Brain pericyte (primary cell): ENCODE data around the gene EEFSEC.

ENCODE experiments used
- DNase-seq: peaks from one replicate; pipeline ENCODE4 v3.0.0-alpha.2; 2012; ENCODE audit warnings: low read depth, low spot score

The EEFSEC gene

DNA sequence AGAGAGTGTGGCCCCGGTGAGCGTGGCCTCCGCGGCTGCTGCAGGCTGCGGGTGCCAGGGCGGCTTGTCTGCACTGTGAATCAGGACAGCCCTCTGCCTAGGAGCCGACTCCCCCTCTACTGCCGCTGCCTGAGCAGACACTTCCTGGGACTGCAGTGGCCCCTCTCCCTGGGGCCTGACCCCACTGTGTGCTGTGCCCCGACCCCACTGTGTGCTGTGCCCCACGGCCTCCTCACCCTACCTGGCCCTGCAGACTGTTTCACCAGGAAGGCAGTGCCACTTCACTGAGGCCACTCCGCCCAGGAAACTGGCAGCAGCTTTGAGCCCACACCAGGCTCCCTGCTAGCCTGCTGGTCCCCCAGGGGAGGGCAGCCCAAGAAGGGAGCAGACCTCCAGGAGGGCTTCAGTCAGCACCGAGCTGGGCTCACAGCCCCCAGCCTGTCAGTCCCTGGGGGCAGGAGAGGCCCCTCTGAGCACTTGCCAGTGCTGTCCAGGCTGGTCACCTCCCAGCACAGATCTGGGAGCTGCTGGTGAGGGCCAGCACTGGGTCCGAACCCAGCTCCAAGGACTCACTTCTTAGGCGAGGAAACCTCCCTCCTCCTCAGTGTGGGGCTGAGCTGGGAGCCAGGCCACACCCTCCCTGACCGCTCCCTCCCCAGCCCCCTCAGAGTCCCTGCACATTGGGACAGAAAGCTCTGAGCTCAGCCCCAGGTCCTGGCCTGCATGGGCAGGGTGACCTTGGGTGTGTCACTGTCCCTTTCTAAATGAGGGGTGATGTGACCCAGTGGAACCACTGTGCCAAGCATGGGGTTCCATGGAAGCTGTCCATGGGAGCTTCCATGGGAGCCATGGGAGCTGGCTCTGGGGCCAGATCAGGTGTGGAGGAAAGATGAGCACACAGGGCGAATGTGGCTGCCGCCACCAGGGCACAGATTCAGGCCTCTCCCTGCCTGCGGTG, 256.6 kb downstream of the EEFSEC start:
- no peak for DNase-seq

DNA sequence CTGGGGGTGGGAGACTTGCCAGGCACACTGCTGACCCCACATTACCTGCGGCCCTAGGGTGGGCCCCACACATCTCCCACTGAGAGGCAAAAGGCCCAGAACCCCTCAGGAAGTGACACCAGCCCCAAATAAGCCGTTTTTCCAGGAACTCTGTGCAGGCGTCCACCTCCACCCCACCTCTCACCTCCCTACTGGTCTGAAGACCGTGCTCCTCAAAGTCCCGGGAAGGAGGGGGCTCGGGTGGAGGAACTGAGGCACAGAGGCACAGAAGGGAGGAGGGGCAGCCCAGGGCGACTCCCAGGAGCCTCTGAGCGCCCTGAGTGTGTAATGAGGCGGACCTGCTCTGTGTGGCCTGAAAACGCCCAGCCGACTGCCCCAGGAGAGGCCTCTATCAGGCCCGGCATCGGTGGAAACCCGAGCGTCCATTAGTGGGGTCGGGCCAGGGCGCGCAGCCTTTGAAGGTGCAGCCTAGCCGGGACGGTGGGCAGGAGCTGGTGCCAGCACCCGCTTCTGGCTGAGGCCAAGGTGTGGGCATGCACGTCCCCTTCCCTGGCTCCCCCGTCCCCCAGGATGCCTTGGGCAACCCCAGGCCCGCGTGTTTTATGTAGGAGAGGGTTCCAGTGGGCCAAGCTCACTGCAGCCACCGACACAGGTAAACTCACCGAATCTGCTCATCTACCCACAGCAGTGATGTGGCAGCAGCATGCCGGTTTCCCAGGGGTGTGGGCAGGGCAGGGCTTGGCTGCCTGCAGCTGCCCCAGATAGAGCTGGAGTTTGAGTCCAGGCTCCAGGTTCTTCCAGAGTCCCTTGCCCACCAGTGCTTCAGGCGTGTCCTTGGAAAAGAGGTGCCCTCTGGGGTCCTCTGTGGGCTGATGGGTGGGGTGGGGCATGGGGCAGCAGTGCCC, 257.6 kb downstream of the EEFSEC start:
- DNase-seq = no peak

DNA sequence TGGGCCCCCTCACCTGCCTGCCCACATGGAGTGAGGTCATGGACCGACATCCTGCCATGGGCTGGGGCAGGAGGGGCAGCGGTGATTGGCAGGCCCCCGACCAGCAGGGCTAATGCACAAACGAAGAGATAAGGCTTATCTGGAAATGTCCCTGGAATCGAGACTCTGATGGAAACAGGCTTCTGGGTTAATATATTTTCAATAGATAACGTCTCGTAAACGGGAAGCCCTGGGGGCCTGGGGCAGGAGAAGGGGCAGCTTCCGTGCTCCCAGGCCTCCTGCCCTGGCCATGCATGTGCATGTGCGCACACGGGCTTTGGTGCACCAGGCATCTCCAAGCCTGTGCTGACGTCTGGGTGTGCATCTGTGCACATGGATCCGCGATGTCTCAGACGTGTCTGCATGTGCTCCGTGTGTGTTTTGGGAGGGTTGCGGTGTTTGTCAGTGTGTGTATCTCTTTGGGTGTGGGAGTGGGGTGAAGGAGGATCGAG, 258.3 kb downstream of the EEFSEC start:
- DNase-seq = no peak

DNA sequence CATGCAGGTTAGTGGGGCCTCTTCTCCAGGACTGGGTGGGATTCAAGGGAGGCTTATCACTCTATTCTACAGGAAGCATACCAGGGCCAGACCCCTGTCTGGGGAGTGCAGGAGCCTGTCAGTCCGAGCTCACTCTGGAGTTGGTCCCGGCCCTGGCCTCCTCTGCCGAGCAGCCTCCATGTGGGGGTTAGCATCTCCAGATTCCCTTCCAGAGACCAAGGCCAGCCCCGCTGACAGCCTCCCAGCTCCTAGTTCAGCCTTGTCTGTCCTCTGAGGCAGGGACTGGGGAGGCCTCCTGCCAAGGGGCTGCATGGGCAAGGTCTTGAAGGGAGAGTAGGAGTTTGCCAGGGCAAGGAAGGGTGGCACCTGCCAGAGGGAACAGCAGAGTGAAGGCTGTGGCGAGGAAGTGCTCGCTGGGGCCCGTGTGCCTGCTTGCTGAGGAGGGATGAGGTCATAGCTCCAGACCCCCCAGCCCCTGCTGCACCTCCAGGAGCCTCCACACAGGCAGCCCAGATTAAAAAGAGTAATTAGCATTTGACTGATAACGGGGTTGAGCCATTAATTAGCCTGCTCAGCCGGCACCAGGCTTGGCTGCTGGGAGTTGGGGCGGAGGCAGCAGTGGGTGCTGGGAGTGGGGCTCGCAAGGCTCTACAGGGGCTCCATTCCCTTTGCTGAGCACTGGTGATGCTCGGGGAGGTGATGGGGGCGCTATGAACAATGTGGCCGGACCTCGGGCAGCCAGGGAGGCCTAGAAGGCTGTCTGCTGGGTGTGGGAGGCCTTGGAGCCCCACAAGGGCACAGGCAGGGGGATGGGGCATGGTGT, 259.1 kb downstream of the EEFSEC start:
- no peak for DNase-seq

DNA sequence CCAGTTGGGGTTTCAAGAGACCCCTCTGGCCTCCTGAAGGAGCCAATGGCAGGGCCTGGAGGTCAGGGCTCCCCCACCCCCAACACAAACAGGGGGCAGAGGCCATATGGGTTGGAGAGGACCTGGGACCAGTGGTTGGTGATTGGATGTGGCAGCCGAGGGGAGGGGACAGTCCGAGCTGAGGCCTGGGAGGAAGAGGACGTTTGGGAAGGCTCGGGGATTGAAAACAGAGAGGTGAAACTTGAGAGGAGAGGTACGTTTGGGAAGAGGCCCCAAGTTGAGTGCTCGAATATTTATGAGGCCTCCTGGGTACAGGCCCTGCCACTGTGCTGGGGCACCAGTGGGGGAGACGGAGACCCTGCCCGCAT, 259.7 kb downstream of the EEFSEC start:
- DNase-seq = no peak

DNA sequence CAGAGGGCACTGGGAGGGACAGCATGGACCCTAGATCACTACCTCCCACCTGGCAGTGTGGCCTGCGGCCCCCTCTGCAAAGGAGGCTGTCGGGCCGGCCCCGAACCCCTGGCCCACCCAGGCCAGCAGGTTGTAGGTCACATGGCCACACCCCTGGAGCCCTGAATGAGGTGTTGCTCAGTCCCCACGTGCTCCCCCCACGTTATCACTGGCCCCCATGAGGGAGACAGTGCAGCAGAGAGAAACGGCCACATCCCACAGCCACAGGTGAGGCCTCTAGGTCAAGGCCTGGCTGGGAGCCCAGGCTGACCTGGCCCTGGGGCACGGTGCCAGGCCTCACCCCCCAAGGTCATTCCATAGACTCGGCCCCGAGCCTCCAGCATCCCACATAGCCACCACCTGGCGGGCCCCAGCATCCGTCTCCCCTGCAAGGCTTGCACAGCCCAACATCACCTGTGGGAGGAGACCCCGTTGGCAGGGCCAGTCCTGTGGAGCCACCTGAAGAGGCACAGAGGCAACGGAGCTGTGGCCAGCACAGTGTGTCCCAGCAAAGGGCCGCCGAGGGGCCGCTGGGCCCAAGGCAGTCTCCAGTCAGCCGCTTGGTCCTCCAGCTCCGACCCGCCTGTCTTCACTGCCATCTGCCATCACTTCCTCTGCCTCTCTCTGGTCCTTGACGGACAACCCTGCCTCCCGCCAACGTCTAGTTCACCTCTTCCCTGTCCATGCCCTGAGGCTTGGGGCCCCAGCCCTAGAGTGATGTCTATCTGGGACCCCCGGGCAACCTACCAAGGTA, 260.3 kb downstream of the EEFSEC start:
- no peak for DNase-seq

DNA sequence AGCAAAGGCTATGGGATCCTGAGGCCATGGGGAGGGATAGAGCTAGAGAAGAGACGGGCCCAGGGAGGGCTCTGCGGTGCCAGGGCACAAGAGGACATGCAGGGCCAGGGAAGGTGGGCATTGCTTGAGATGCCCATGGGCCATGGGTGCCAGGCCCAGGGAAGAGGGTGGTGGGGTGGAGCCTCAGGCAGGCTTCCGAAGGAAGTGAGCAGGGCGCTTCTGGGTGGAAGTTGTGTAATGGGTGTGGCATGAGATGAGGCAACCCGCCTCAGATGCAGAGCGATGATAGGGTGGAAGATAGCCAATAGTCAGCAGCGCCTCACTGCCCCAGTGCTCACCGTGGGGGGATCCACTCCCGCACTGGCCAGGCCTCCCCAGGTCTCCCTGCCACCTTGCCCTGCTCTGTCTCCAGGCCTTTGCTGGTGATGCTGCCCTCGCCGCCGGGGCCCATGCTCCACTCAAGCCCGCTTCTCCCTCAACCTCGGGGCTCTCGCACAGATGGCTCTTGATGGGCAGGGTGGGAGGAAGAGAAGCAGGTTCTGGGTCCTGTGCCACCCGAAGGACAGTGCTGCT, 262.0 kb downstream of the EEFSEC start:
- no peak for DNase-seq

DNA sequence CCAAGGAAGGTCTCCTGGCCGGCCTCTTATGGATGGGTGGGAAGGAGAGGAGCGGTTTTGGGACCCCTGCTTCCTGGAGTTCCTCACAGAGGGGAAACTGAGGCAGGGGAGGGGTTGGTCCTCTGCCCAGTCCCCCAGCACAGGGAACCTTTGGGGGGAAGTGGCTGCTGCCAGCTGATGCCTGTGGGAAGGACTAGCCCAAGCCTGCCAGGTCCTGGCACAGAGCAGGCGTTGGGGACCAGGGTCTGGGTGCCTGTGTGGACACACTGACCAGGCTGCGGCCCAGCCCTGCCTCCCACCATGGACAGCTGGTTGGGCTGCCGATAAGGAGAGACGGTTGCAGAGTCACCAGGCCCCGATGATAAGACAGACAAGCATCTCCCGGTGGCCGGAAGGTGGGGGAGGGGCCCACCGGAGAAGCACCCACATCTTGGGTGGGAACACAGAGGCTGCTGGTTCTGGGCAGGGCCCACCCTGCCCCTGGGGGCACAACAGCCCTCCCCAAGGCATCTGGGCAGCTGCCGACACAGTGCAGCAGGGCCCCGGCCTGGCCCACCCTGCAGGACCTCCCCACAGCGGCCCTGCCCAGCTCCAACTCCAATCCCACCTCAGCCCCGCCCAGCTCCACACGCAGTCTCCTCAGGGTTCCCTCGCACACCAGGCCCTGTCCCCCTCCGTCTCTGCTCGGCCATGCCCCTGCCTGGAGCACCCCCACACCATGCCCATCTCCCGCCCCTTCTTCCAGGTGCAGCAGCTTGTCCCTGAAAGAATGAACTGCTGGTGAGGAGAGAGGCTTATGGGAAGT, 262.7 kb downstream of the EEFSEC start:
- no peak for DNase-seq

DNA sequence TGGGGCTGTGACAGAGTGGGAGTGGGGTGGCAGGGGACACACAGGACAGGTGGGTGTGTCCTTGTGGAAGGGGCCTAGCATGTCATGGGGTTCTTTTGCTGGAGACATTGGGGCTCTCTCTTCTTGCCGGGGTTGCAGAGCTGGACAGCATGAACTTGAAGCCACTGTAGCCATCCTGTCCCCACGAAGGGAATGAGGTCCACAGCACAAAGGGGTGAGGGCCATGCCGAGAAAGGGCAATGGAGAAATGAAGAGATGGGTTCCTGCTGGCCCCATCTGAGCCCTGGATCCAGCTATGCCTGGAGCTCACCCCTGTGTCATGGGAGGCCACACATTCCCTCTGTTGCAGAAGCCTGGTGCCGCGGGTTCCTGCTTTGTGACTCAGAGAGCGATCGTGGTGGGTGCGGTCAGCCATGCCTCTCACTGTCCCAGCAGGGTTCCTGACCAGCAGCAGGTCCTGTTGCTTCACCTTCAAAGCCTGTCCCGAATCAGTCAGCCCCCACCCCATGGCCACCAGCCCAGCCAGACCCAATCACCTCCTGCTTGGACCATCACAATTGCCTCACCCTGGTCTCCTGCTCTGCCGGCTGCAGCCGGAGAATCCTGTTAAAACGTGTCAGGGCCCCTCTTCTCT, 263.4 kb downstream of the EEFSEC start:
- DNase-seq = no peak

DNA sequence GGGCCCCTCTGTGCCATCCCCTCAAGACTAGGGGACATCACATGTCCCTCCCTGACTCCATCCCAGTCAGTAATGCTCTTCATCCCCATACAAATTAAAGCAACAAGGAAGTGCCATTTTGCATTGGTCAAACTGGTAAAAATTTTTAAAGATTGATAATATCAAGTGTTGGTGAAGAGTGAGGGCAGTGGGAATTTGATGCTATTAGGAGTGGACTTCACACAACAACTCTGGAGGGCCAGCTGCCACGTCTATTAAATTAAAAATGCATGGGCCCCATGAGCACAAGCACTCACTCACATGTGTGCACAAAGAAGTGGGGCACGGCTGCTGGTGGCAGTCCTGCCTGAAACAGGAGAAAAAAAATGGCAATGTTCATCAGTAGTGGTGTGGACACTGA, 265.6 kb downstream of the EEFSEC start:
- no peak for DNase-seq

DNA sequence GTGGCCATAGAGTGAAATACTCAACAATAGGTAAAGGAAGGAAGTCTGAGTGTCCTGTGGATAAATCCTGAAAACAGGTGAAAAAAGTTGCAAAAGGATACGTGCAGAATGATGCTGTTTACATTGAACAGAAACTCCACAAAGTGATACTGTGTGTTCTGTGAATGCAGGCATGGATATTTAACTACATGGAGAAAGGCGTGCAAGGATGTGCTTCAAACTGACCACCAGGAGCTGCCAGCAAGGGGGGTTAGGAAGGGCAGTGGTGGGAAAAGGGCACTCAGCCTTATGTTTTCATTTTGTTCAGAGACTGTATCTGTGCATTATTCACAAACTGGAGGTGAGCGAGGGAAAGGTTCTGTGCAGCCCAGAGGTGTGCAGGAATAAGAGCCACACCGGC, 266.0 kb downstream of the EEFSEC start:
- DNase-seq = no peak

DNA sequence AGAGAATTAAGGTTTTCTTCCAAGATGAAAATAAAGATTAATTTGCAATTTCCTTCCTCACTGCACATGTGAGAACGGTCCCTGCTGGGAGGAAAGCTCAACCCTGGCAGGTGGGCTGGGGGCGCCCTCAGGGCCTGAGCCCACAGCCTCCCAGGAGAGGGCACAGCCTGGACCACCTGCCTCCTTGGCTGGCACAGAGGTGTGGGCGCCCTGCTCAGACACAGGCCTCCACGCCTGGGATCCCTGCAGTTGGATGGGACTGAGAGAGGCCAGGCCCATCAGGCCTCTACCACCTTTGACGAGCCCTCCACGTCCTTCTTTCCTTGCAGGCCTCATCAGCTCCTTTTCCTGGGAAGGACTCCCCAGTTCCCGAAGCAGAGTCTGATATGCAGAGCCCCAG, 267.0 kb downstream of the EEFSEC start:
- DNase-seq = no peak

DNA sequence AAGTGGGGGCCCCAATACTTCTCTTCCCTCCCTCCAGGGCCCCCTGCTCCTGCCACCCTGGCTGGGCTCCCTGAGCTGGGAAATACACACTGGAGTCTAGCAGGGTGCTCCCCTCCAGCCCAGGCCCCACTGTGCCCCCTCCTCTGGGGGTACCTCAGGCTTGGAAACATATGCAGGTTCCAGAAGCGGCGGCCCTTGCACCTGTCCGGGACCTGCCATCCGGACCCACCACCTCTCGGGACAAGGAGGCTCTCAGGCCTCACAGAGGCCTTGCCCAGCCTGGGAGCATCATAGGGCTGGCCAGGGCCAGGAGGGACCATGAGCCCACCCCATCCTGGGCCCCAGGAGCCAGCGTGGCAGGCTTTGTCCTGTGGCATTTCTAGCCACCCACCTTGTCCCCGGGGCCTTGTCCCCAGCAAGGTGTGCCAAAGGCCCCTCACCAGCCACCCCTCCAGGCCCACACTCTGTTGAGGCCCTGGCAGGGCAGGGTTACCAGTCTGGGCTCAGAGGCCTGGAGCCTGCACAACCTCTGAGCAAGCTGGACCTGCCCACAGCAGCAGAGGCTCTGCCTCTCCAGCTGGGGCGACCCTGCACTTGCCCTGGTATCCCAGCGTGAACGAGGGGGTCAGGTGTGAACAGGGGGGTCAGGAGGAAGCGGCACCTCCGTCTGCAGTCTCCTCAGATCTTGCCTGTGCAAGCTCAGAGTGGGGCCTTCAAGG, 267.6 kb downstream of the EEFSEC start:
- no peak for DNase-seq

DNA sequence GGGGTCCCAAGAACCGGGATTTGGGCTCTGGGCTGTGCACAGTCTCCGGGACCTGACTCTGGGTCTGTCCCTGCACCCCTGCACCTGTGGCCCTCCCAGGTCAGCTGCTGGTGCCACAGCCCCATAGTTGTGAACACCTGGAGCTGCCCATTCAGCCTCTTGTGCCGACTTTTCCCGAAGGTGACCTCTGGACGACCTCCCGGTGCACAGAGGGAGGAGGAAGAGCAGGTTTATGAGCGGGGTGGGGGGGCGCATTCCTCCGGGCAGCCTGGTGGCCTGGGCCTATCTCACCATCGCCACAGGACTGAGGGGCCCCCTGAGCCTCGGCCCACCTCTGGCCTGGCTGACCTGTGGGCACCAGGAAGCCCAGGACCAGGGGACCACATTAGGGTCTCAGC, 268.2 kb downstream of the EEFSEC start:
- no peak for DNase-seq

DNA sequence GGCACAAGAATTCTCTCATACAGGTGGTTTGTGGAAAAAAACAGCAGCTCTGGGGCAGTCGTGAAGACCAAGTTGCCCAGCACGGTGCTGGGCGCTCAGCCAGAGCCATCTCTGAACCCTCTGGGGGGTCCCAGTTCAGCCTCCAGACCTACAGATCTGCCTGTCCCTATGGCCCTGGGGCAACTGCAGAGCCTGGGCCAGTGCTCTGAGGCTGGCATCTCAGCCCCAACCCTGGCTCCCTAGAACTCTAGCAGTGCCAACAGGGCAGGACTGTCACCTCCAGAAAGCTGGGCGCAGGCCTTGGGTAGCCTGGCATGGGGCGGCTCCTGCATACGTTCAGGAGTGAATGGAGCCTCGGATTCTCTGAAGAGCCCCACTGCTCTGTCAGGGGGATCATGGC, 268.7 kb downstream of the EEFSEC start:
- no peak for DNase-seq

DNA sequence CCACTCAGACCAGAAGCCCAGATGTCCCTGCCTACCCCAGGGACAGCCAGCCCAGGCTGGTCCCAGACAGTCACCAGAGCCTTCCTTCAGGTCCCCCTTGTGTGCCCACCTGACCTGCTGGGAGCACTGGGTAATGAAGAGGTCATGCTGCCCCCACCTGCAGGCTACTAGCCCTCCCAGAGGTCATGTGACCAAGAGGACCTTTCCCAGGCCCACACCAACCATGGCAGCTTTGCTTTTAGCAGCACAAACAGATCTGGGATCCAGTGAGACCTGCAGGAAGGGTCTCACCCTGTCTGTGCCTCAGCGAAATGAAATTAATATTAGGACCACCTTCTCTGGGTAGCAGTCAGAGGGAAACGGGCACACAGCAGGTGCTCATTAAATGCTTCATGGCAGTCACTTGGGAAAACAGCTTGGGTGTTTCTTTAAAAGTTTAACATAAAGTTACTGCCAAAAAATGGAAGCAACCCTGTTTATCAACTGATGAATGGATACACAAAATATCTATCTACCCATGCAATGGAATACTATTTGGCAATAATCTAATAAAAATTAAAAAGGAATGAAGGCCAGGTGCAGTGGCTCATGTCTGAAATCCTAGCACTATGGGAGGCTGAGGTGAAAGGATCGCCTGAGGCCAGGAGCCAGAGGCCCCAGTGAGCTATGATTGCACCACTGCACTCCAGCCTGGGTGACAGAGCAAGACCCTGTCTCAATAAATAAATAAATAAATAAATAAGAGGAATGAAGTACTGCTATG, 269.7 kb downstream of the EEFSEC start:
- DNase-seq = no peak

DNA sequence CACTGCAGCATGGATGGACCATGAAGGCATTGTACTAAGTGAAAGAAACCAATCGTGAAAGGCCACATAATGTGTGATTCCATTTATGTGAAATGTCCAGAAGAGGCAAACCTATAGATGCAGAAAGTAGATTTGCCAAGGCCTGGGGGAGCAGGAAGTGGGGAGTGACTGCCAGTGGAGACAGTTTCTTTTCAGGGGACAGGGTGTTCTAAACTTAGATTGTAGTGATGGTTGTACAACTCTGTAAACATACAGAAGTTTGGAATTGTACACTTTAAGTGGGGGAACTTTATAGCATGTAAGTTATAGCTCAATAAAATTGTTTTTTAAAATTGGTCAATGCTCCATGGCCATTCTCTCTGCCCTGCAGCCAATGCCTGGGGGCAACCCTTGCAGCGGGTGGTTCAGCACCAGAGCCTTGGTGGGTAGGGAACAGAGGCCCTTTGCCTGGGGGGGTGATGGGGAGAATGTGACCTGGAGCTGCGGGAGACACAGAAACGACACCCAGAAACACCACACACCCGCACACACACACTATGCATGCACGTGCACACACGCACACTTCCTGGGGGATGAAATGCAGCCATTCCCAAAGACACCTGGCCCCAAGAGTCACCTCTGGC, 270.4 kb downstream of the EEFSEC start:
- DNase-seq = no peak
